22Rv1 (cell line): Measurements from ENCODE around the gene USP6.

Source experiments
- ZFX ChIP-seq: fragments of 450-650 bp; IDR thresholded peaks from 2 replicates; pipeline ENCODE4 v1.6.1; 2017; ENCODE audit warnings: antibody characterized with exemption, borderline replicate concordance
- TF ChIP-seq, protein P1 (sequence below): fragments of 450-650 bp; IDR thresholded peaks from 2 replicates; pipeline ENCODE4 v1.5.1; 2017; ENCODE audit warnings: mild to moderate bottlenecking

DNA sequence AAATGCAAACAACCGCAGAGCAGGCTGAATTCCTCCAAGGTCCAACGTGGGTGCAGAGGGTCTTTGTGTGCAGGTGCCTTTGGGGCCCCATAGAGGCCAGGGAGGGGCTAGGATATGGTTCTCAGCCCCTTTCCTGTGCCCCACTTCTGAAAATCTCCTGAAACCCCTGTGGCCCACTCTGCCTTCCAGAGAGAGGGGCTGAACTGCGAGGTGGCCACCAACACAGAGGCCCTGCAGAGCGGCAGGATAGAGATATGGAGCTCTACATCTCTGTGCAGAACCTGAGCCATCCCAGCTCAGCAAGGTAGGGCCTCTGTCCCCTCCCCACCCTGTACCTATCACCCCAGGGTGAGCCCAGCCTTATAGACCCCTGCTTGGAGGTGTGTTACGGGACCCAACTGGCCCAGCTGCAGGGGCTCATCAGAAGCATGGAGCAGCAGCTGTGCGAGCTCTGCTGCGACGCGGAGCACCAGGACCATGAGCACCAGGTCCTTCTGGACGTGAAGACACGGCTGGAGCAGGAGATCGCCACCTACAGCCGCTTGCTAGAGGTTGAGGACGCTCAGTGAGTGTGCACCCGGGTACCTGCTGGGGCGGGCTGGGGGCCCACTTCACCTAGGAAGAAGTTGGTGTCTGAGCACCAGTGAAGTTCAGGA is 5.5 kb downstream of the USP6 start:
- TF ChIP-seq, protein P1, sequence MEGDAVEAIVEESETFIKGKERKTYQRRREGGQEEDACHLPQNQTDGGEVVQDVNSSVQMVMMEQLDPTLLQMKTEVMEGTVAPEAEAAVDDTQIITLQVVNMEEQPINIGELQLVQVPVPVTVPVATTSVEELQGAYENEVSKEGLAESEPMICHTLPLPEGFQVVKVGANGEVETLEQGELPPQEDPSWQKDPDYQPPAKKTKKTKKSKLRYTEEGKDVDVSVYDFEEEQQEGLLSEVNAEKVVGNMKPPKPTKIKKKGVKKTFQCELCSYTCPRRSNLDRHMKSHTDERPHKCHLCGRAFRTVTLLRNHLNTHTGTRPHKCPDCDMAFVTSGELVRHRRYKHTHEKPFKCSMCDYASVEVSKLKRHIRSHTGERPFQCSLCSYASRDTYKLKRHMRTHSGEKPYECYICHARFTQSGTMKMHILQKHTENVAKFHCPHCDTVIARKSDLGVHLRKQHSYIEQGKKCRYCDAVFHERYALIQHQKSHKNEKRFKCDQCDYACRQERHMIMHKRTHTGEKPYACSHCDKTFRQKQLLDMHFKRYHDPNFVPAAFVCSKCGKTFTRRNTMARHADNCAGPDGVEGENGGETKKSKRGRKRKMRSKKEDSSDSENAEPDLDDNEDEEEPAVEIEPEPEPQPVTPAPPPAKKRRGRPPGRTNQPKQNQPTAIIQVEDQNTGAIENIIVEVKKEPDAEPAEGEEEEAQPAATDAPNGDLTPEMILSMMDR = no peak
- no peak for TF ChIP-seq ZFX
